Measurements from ENCODE around the gene POFUT1.

POFUT1 gene

DNA sequence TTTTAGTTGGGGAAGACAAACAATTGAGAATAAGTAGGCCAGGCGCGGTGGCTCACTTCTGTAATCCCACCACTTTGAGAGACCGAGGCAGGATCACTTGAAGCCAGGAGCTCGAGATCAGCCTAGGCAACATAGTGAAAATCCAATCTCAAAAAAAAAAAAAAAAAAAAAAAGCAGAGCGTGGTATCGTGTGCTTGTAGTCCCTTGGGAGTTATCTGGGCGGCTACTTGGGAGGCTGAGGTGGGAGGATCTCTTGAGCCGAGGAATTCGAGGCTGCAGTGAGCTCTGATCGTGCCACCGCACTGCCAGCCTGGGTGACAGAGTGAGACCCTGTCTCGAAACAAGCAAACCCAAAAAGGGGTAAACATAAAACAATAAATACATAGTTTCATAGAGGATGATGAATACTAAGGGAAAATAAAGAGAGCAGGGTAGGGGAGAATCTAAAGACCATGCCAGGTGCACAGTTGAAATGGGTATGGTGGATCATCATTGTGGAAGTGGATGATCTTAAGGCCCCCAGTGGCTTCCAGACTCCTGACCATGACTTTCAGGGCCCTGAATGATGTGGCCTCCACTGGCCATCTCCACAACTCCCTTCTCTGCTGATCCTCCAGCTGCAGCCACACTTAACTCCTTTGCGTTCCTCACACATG, 947 bp downstream of the POFUT1 start:
- no peak for DNase-seq

DNA sequence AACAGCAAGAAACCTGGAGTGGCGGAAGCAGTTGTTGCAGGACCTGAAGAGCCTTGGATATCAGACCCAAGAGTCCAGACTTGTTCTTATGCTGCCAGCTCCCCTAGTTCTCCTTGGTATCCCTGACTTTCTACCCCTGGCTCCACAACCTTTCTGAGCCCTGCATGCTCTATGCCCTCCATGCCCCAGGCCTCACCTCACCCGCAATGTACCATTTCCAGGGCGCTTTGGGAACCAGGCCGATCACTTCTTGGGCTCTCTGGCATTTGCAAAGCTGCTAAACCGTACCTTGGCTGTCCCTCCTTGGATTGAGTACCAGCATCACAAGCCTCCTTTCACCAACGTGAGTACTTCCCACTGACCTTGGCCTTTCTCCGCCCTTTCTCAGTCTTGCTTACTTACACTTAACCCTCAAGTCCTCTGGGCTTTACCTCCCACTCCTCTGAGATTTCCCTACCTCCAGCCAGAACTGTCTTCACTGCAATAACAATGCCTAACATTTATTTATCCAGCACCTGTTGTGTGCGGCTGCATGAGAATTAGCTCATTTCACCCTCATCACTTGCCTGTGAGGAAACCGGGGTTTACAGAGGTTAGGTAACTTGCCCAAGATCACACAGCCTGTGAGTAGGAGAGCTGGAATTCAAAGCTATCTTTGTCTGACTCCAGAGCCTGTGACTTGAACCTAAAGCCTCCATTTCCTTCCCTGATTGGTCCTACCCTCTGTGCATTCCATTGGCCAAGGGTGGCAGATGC, 2.3 kb downstream of the POFUT1 start:
- no peak for DNase-seq

DNA sequence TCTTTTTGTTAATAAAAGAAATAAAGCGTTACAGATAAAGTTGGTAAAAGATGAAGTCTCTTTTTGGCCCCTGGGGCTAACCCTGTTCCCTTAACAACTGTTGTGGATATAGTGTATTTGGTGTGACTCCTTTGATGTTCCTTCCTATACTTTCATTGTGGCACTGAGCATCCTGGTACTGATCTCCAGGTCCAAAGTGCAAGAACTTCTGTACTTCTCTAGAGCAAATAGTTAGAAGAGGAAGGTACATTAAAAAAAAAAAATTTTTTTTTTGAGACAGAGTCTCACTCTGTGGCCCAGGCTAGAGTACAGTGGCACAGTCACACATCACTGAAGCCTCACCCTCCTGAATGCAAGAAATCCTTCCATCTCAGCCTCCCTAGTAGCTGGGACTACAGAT, 6.2 kb downstream of the POFUT1 start:
- DNase-seq, result no peak

DNA sequence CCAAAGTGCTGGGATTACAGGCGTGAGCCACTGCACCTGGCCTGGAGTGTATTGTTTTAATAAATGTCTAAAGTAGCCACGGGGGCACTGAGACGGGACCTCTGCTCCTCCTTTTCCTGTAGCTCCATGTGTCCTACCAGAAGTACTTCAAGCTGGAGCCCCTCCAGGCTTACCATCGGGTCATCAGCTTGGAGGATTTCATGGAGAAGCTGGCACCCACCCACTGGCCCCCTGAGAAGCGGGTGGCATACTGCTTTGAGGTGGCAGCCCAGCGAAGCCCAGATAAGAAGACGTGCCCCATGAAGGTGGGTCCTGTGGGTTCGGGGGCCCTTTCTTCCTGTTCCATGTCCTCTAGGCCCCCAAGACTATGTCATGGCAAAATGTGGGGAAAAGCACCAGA, 7.5 kb downstream of the POFUT1 start:
- DNase-seq, result no peak

DNA sequence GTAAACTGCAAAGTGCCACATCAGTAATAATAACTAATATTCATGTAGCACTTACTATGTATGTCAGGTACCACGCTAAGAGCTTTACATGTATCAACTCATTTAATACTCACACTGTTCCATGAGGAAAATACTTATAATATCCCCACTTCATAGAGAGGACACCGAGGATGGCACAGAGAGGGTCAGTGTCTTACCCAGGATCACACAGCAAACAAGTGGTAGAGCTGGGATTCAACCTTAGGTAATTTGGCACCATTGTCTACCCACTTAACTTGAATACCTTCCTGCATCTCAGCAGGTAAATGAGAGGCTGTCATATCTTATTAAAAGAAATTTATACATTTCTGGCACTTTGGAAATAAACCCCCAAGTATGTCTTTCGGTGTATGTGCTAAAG, 8.0 kb downstream of the POFUT1 start:
- no peak for DNase-seq

DNA sequence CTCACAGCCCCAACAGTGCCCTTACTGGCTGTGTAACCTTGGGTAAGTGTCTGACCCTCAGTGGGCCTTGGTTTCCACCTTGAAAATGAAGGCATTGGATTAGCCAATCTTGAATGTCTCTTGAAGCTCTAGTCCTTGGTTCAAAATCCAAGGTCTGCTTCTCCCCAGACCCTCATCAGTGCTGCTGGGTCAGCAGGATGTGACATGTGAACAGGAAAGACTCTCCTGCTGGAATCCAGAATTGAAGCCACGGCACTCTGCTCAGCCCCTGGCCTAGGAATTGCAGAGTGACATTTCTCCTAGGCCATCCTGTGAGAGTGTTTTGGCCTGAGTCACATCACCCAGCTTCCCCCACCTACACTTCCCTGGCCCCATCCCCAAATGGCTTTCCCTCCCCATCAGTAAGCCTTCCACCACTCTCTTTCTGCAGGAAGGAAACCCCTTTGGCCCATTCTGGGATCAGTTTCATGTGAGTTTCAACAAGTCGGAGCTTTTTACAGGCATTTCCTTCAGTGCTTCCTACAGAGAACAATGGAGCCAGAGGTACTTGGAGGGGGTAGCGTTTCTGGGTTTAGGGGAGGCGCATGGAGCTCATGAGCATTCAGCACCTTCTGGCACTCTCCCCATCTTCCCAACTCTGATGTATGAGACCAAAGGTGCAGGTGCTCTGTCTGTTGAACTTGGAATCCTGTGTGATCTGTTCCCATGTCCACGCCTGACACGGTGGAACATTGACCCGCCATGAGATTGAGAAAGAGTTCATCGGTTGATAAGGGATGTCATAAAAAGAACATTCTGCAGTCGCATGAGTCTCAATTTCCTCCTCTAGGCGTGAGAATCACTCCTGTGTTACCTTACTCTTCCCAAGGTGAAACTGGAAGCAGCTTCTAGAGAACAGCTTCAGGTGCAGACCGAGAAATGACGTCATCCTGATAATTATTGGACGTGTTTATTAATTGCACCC, 8.8 kb downstream of the POFUT1 start:
- no peak for DNase-seq

DNA sequence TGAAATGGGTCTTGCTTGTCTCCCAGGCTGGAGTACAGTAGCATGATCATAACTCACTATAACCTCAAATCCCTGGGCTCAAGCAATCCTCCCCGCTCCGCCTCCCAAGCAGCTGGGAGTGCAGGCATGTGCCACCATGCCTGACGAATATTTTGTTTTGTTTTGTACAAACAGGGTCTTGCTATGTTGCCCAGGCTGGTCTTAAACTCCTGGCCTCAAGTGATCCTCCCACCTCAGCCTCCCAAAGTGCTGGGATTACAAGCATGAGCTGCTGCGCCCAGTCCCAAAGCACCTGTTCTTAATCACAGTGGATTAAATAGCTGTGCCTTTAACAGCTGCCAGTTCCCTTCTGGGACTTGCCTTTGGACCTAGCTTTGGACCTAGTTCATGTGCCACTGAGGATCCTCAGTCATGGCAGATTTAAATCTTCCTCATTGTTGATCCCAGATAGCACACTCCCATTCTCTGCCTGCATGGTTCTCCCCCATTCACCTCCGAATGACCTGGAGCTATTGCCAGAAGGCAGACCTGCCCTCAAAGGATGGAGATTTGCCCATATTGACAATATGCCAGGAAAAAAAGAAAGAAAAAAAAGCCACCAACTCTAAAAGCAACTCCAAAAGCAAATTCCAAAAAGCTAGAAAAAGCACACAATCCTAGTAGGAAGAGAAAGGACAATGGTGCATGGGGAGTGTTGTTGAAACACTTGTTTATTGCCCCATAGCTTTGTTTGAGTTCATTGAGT, 10.6 kb downstream of the POFUT1 start:
- DNase-seq, result no peak

DNA sequence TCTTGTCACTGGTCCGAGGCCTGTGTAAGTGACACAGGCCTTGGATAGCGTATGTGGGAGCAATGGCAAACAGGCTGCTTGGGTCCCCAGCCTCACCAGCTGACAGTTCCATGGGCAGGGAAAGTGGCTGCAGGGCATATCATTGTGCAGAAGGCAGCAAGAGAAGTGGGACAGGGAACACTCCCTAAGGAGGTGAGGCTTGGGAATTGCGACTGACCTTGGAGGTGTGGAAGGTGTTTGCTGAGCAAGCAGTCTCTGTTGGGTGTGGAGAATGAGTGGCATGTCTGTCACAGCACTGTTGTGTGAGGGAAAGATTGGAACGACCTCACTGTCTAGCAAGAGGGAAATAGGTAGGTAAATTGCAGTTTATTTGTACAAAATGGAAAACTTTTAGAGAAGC, 16.8 kb downstream of the POFUT1 start:
- no peak for DNase-seq

DNA sequence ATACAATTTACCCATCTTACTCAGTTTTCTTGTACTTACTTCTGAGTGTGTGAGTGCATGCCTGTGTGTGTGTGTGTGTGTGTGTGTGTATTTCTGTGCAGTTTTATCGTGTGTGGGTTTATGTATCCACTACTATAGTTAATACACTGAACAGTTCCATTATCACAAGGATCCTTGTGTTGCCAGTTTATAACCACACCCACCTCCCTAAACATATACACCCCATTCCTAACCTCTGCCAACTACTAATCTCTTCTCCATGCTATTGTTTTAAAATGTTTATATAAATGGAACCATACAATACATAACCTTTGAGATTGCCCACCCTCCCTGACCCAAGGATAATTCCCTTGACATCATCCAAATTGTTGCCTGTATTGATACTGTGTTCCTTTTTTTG, 18.7 kb downstream of the POFUT1 start:
- no peak for DNase-seq

DNA sequence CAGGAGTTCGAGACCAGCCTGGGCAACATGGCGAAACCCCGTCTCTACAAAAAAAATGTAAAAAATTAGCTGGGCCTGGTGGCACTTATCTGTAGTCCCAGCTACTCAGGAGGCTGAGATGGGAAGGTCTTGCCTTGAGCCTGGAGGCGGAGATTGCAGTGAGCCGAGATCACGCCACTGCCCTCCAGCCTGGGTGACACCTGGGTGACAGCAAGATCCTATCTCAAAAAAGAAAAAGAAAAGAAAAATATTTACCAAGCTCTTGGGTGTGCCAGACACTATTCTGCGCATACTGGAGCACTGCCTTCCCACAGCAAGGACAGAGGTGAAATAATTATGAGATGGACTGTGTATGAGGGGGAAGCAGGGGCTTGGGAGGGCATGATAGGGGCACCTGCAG, 19.6 kb downstream of the POFUT1 start:
- DNase-seq, result no peak

DNA sequence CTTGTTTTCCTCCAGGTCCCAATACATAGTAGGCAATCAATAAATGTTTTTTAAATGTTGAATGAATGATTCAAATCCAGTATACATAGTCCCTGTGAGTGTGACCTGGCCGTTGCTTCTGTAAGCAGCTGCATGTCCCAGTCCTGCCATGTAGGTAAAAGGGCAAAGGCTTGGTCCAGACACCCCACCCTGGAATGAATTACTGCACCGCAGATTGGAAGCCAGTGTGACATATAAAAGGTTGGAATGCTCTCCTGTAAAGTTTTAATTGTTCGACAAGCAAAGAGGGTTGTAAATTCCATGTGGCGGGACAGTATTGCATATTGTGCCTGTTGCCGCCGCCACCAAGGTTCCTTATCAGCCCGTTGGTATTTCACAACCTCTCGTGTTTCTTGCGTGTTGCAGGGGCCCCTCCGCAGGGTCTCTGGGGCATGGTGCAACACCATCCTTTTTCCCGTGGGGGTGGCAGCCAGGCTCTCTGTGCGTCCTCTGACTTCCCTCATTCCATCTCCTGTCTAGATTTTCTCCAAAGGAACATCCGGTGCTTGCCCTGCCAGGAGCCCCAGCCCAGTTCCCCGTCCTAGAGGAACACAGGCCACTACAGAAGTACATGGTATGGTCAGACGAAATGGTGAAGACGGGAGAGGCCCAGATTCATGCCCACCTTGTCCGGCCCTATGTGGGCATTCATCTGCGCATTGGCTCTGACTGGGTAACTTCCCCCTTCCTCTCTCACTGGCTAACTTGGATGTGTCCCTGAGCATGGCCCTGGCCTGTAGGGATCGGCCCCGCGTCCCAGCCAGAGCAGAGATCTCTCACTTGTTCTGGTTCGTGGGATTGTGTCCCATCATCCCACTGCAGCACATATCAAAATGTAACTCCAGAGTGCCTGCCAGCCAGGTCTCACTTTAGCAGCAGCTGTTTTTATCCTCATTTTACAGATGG, 20.3 kb downstream of the POFUT1 start:
- no peak for DNase-seq

DNA sequence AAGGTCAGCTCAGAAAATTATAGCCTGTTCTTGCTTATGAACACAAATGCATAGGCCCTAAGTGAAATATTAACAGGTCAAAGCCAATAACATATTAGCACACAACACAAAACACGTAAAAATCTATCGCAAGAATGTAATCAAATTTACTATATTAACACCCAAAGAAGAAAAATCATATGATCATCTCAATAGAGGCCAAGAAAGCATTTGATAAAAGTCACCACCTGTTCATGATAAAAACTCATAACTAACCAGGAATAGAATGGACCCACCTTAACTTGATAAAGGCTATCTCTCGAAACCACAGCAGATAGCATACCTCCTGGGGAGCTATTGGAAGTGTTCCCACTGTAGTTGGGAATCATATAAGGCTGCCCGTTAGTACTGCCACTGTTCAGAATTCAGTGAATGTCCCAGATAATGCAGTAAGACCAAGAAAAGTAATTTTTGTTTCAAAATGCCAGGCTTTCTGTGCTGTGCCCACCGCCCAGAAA, 21.6 kb downstream of the POFUT1 start:
- no peak for DNase-seq

DNA sequence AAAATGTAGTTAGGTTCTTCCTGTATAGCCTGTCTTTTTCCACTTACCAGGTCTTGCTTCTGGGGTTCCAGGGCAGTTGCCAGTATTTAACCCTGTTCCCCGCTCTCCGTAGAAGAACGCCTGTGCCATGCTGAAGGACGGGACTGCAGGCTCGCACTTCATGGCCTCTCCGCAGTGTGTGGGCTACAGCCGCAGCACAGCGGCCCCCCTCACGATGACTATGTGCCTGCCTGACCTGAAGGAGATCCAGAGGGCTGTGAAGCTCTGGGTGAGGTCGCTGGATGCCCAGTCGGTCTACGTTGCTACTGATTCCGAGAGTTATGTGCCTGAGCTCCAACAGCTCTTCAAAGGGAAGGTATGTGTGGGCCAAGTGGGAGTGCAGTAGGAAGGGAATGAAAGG, 23.0 kb downstream of the POFUT1 start:
- DNase-seq, result no peak

DNA sequence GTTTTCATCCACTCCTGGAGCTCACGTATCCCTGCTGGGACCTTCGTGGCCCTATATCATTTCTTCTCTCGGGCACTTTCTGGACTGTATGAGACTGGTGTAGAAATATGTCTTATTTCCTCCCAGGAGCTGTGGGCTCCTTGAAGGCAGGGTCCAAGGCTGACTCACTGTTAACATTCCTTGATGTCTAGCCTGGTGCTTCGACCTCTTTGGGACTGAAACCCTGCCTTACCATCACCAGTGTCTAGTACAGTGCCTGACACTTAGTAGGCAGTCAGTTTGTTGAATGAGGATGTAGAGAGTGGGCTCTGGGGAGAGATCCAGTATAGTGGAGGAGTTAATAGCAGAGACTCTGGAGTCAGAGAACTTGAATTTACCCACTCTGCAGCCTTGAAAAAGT, 23.6 kb downstream of the POFUT1 start:
- no peak for DNase-seq

DNA sequence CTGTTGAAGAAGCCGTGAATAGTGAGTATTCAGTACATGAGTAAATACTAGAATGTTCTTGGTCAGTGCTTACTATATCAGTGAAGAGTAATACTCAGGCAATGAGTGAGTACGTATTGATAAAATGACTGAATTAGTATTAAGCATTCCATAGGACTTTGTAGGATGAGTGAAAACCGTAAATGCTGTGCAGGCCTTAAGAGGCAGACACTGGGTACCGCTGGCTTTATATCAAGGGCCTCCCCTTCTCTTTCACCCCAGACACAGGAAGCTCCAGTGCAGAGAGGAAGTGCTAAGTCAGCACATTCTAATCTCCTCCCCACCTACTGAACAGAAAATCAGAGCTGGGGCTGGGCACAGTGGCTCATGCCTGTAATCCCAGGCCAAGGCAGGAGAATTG, 24.2 kb downstream of the POFUT1 start:
- no peak for DNase-seq

DNA sequence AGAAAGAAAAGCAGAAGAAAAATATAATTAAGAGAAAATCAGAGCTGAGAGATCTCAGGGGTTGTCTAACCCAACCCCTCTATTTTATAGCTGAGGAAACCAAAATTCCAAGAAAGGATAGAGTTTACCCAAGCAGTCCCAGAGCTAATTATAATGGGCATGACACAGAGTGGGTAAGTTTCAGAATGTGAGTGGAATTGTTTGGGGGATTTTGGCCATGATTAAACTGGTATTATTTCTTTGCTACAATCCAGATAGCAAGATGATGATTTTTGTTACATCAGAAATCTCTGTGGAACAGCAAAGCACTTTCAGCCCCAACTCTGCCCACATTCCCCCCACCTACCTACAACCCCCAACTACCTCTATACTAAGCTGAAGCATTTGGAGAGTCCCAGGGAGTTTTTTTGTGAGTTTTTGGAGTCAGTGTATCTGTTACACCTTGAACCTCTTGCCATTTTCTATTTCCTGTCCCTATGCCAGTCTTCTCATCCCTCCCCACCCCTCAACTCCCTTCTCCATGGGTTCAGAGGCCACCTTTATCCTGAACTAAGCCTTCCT, 24.7 kb downstream of the POFUT1 start:
- no peak for DNase-seq

DNA sequence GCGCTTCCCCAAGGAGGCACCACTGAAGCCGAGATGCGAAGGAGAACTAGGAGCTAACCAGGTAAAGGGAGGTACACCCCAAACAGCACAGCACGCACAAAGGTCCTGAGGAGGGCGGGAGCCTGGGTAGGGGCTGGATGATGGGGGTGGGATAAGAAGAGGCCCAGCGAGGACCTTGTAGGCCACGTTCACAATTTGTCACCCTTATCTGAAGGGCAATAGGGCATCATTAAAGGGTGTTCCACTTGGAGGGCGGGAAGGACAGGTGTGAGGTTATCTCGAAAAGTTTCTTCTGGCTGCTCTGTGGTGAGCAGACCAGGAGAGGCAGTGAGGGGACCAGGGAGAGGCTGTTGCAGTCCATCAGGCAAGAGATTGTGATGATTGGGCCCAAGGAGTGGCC, 25.6 kb downstream of the POFUT1 start:
- no peak for DNase-seq

DNA sequence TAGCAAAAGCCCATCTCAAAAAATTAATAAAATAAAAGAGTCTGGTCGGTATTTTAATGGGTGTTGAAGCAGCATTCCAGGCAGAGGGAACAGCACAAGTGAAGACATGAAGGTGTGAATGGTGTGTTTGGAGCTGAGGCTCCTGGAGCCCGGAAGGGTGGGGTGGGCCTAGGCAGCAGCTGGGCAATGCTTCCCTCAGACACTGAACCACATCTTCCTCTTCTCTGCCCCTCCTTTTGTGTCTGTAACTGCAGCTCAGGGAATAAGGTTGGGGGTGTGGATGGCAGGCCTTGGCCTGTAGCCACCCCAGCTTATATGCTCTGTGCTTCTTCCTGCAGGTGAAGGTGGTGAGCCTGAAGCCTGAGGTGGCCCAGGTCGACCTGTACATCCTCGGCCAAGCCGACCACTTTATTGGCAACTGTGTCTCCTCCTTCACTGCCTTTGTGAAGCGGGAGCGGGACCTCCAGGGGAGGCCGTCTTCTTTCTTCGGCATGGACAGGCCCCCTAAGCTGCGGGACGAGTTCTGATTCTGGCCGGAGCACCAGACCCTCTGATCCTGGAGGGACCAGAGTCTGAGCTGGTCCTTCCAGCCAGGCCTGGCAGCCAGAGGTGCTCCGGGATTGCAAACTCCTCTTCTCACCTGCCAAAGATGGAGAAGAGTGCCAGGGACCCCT, 26.6 kb downstream of the POFUT1 start:
- no peak for DNase-seq

DNA sequence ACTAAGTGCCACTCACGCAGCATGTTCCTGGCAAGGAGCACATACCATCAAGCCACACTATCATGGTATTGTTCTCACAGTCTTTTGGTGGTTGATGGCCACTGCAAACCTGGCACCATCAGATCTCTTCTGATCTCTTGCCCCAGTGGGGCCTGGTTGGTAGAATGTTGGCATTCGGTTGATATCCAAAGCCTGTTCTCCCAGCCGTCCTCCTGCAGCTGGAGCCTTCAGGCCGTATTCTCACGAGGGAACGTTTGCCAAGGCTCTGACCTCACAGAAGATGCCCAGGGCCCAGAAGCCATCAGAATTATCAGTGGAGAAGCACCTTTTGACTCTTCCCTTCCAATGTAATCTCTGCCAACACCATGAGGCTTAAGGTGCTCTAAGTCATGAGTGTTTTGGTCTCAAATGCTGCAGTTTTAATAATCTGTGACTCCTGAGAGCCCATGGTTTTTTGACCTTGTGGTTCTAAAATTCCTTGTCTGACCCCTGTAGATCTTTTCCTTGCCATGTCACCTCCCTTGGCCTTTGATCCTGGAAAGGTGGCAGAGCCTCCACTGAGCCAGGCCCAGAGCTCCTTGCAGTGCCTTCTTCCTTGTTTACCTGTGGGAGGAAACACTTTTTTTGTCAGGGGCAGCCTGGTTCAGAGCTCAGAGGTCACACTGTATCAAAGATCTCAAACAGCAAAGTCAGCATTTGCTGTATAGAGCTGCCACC, 27.8 kb downstream of the POFUT1 start:
- DNase-seq, result no peak

DNA sequence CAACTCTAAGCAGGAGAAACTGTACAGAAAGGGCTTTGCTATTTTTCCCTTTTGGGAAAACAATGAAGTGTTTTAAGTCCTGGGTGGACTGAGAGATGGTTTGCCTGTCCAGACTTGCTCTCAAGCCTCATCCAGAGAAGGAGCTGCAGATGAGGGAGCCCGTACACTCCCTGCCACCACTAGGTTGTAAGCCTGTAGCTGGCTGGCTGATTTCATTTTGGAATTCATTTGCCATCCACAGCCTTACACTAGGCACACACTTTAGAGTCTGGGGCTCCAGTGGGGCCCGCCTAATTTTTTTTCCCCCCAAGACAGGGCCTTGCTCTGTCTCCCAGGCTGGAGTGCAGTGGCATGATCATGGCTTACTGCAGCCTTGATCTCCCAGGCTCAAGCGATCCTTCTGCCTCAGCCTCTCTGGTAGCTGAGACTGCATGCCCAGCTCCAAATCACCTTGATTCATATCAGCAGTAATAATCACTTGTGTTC, 28.4 kb downstream of the POFUT1 start:
- no peak for DNase-seq

Measured in T1000 (cell line).